ENCODE data around the gene DIDO1. TPM values are rescaled to one million over a fixed set of nuclear protein-coding genes. Genes with fewer than 3 reads are reported as not detected.
A peak's percentile ranks its signal among the peaks of the same experiment; 100 is the strongest.

The DIDO1 gene
- 17.2 and 24.8 TPM in 2 replicates for total RNA-seq

GRCh38 chr20:62926229-62927127, at the start of gene DIDO1:
TSS of gene DIDO1 (minus strand) at chr20:62926505.
- peak; percentile 87 to 92 for DNase-seq (ENCODE audit: low read depth in 2 of 2)

- DNase-seq (ENCODE audit: low read depth in 2 of 2): no peak
These were observed 49.0 kb upstream of the DIDO1 start for GRCh38 chr20:62975251-62975760.

- no peak for DNase-seq (ENCODE audit: low read depth in 2 of 2)
These were observed 46.8 kb upstream of the DIDO1 start for GRCh38 chr20:62972845-62973745.

- peak; percentile 82 to 87 for DNase-seq (ENCODE audit: low read depth in 2 of 2)
These were observed 45.9 kb upstream of the DIDO1 start for GRCh38 chr20:62971950-62972844.

DNA sequence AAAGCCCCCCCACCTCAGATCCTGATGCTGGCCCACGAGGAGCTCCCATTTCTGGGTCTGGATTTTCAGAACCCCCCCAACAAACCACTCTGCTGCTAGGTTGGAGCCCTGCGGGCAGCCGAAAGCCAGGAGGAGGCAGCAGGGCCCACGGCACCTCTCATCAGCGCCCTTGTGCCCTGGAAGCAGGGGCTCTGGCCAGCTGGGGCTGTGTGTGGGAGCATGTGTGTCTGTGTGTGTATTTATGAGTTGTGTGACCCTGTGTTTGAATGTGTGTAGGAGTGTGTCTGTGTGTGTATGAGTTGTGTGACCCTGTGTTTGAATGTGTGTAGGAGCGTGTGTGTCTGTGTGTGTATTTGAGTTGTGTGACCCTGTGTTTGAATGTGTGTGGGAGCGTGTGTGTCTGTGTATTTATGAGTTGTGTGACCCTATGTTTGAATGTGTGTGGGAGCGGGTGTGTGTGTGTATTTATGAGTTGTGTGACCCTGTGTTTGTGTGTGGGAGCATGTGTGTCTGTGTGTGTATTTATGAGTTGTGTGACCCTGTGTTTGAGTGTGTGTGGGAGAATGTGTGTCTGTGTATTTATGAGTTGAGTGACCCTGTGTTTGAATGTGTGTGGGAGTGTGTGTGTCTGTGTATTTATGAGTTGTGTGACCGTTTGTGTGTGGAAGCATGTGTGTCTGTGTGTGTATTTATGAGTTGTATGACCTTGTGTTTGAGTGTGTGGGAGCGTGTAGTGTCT, 45.1 kb upstream of the DIDO1 start:
- no peak for DNase-seq (ENCODE audit: low read depth in 2 of 2)

- DNase-seq (ENCODE audit: low read depth in 2 of 2): no peak
These were observed 44.3 kb upstream of the DIDO1 start for GRCh38 chr20:62970307-62971210.

DNA sequence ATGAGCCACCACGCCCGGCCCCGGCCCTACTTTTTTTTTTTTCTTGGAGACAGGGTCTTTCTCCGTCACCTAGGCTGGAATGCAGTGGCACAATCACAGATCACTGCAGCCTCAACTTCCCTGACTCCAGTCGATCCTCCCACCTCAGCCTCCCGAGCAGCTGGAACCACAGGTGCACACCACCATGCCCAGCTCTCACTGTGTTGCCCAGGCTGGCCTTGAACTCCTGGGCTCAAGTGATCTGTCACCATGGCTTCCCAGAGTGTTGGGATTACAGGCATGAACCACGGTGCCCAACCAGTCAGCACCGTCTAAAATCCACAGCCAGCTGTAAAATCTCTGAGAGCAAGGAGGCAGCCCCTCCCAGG, 43.6 kb upstream of the DIDO1 start:
- DNase-seq (ENCODE audit: low read depth in 2 of 2): no peak

DNA sequence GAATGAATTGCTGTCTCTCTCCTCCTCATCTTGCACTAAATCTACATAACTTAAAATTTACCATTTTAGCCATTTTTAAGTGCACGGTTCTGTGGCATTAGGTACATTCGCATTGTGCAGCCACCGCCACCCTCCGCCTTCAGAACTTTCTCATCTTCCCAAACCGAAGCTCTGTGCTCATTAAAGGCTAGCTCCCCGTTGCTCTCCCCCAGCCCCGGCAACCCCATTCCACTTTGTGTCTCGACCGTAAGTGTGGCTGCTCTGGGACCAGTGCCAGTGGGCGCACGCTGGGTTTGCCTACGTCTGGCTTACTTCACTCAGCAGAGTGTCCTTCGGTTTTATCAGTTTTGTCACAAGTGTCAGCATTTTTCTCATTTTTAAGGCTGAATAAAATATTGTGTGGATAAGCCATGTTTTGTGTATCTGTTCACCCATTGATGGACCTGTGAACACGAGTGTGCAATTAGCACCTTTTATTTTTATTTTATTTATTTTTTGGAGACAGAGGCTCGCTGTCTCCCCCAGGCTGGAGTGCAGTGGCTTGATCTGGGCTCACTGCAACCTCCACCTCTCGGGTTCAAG, 43.0 kb upstream of the DIDO1 start:
- DNase-seq (ENCODE audit: low read depth in 2 of 2): no peak

DNA sequence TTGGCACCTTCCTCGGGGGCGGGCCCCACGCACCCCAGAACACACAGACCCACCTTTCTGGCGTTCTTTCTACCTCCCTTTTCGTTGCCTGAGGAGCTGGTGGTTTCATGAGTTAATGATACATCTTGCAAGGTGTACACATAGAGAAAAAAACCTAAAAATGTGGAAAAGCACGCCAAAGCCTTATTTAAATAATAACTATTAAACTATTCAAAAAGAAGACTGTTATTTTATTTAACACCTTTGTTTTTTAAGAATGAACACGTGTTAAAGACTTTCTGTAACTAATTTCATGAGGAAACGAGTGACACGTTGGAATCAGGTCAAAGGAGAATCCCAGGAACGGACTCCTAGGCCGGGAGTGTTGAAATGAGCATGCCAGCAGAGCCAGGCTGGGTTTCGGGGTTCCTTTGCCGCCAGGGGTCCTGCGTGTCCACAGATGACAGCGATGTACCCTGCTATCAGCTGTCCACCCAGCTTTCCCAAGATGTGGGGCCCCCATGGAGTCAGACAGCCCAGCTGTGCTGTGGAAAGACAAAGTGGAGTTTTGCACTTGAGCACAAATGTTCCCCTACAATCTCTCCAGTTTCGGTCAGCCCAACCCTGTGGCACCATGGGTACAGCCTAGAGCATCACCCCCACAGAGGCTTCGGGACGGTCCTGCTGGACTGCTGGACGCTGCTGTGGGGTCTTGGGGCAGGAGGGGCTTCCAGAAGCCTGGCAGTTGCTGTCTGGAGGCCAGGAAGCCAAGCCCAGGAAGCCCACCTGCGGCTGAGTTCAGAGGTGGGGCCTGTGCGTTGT, 42.3 kb upstream of the DIDO1 start:
- no peak for DNase-seq (ENCODE audit: low read depth in 2 of 2)

DNA sequence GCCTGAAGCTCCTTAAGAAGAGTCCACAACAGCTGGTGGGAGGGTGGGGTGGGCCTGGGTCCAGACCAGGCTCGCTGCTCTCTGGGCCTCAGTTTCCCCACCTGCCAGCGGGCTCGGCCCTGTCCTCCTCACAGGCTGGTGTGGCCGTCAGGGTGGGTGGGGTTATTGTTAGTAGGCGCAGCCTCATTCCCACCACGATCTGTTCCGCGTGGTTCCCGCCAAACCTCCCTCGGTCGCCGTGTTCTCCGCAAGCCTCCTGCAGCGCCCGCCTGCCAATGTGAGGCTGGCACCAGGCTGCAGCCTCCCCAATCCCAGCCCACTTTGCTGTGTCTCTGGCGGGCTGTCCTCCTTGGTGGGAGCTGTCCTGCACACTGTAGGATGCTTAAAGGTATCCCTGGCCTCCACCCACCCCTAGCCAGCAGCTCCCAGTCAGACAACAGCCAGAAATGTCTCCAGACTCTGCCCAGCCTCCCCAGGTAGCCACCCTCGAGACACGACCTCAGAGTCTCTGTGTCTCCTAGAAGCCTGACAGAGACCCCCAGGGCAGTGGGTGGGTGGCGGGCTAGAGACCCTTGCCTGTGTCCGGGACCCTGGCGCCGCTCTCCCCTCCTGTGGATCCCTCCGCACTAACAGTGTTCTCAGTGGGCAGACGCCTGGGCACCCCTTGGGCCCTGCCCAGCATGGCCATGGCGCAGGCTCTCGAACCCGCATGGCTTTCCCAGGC, 41.5 kb upstream of the DIDO1 start:
- no peak for DNase-seq (ENCODE audit: low read depth in 2 of 2)

- no peak for DNase-seq (ENCODE audit: low read depth in 2 of 2)
These were observed 40.8 kb upstream of the DIDO1 start for GRCh38 chr20:62967149-62967501.

DNA sequence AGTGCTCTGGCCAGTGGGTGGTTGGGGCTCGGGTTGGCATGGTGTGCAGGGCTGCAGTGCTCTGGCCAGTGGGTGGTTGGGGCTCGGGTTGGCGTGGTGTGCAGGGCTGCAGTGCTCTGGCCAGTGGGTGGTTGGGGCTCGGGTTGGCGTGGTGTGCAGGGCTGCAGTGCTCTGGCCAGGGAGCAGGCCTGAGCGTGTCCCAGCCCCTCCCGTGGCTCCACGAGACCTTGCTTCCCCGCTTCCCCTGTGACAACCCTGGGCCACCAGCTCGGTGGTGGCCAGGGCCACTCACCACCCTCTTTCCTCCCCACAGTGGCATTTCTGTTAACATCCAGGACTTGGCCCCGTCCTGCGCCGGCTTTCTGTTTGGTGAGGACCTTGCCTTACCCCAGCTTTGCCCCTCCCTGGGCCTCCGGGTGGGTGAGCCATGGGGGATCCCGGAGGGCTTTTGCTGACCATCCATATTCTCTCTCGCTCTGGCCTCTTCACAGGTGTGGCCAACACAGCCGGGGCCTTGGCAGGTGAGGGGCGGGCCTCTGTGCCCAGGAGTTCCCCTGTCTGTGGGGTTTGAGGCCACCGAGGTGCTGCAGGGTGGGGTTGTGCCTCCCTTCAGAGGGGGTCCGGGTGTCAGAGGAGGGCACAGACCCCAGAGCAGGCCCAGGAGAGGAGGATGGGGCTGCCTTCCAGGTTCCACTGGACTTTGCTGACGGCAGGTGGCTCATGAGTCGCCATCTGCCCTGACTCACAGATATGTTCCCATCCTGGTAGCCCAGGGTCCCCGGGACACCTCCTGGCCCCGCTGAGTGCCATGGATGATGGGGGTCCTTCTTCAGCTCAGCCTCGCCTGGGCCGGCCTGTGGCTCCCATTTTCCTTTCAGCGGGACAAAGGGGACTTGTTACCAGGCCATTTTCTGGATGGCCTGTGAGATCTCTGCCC, 40.2 kb upstream of the DIDO1 start:
- no peak for DNase-seq (ENCODE audit: low read depth in 2 of 2)

DNA sequence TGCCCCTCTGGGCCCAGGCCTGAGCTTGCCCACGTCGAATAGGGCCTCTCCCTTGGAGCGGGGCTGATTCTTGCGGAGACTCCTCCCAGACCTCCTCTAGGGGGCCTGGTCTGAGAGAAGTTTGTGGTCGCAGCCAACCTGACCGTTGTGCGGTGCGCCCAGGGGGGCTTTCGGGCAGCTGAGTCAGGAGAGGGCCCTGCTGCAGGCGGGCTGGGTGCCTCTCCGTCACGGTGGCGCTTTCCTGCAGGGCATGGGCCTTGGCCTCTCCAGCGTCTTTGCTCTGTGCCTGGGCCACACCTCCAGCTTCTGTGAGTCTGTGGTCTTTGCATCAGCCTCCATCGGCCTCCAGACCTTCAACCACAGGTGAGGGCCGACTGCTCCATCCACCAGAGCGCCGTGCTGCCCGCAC, 39.1 kb upstream of the DIDO1 start:
- no peak for DNase-seq (ENCODE audit: low read depth in 2 of 2)

DNA sequence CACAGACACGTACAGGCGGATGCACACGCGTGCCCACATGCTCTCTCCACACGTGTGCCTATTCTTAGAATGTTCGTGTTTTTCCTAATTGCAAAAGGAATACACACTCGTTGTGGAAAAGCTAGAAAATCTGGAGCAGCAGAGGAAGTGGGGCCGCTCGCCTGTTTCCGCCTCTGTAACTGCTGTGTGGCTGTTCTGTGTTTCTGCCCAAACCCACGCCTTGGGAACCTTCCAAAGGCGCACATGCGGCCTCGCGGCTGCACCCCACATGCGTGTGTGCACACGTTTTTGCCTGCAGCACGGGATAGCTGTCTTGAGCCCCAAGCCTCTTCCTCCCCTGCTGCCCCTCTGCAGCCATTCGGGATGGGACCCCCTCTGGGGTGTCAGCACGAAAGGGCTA, 38.4 kb upstream of the DIDO1 start:
- DNase-seq (ENCODE audit: low read depth in 2 of 2): no peak

GRCh38 chr20:62963614-62964397, 37.5 kb upstream of the DIDO1 start:
- no peak for DNase-seq (ENCODE audit: low read depth in 2 of 2)
